Measurements from ENCODE around the gene MGARP. TPM values are rescaled to one million over a fixed set of nuclear protein-coding genes. Genes with fewer than 3 reads are reported as not detected.

MGARP gene
- total and polyA plus RNA-seq, 9 of the 15 experiments (the other 6 are each of a cell fraction or from before 2014, with no cell fraction given), result 0.11 to 0.45 (median 0.23) TPM; not detected in 4

- TF ChIP-seq, protein P1, sequence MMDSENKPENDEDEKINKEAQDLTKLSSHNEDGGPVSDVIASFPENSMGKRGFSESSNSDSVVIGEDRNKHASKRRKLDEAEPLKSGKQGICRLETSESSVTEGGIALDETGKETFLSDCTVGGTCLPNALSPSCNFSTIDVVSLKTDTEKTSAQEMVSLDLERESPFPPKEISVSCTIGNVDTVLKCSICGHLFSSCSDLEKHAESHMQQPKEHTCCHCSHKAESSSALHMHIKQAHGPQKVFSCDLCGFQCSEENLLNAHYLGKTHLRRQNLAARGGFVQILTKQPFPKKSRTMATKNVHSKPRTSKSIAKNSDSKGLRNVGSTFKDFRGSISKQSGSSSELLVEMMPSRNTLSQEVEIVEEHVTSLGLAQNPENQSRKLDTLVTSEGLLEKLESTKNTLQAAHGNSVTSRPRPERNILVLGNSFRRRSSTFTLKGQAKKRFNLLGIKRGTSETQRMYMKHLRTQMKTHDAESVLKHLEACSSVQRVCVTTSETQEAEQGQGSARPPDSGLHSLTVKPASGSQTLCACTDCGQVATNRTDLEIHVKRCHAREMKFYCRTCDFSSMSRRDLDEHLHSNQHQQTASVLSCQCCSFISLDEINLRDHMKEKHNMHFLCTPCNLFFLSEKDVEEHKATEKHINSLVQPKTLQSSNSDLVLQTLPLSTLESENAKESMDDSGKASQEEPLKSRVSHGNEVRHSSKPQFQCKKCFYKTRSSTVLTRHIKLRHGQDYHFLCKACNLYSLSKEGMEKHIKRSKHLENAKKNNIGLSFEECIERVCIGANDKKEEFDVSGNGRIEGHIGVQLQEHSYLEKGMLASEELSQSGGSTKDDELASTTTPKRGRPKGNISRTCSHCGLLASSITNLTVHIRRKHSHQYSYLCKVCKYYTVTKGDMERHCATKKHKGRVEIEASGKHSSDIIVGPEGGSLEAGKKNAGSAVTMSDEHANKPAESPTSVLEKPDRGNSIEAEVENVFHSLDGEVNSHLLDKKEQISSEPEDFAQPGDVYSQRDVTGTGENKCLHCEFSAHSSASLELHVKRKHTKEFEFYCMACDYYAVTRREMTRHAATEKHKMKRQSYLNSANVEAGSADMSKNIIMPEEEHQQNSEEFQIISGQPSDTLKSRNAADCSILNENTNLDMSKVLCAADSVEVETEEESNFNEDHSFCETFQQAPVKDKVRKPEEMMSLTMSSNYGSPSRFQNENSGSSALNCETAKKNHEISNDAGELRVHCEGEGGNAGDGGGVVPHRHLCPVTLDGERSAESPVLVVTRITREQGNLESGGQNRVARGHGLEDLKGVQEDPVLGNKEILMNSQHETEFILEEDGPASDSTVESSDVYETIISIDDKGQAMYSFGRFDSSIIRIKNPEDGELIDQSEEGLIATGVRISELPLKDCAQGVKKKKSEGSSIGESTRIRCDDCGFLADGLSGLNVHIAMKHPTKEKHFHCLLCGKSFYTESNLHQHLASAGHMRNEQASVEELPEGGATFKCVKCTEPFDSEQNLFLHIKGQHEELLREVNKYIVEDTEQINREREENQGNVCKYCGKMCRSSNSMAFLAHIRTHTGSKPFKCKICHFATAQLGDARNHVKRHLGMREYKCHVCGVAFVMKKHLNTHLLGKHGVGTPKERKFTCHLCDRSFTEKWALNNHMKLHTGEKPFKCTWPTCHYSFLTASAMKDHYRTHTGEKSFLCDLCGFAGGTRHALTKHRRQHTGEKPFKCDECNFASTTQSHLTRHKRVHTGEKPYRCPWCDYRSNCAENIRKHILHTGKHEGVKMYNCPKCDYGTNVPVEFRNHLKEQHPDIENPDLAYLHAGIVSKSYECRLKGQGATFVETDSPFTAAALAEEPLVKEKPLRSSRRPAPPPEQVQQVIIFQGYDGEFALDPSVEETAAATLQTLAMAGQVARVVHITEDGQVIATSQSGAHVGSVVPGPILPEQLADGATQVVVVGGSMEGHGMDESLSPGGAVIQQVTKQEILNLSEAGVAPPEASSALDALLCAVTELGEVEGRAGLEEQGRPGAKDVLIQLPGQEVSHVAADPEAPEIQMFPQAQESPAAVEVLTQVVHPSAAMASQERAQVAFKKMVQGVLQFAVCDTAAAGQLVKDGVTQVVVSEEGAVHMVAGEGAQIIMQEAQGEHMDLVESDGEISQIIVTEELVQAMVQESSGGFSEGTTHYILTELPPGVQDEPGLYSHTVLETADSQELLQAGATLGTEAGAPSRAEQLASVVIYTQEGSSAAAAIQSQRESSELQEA (IDR thresholded peaks at IDR 0.05; ENCODE audit: low read depth), result peak; percentile 82
- TF ChIP-seq TGIF2 (CRISPR knock-in tag; IDR thresholded peaks at IDR 0.05) (0 out of 2 replicates have a peak, but pooled peaks have one; percentile 42), ZNF124 (CRISPR knock-in tag; IDR thresholded peaks at IDR 0.05) (no peak), MTA2 (IDR thresholded peaks at IDR 0.05; ENCODE audit: low read depth) (0 out of 2 replicates have a peak, but pooled peaks have one; percentile 16), NCOA1 (IDR thresholded peaks at IDR 0.05; ENCODE audit: low read depth) (no peak), JUN (IDR thresholded peaks at IDR 0.05; ENCODE audit: borderline replicate concordance, low read depth, low read length) (no peak), JUN (CRISPR knock-in tag; IDR thresholded peaks at IDR 0.05; ENCODE audit: borderline replicate concordance) (peak; percentile 77; the same call in 1 of the 2 replicates), U2AF2 (optimal IDR thresholded peaks at IDR 0.05; ENCODE audit: low read depth, low read length) (no peak), POLR2A (conservative IDR thresholded peaks at IDR 0.05) (peak; percentile 94), TAL1 (IDR thresholded peaks at IDR 0.05) (no peak), MTA1 (IDR thresholded peaks at IDR 0.05; ENCODE audit: borderline replicate concordance) (0 out of 2 replicates have a peak, but pooled peaks have one; percentile 42), TBL1XR1 (IDR thresholded peaks at IDR 0.05; ENCODE audit: low read length in 2 of 2) (no peak), POLR2G (IDR thresholded peaks at IDR 0.05; ENCODE audit: low read depth, low read length) (peak; percentile 88)
- TF ChIP-seq, protein P2, sequence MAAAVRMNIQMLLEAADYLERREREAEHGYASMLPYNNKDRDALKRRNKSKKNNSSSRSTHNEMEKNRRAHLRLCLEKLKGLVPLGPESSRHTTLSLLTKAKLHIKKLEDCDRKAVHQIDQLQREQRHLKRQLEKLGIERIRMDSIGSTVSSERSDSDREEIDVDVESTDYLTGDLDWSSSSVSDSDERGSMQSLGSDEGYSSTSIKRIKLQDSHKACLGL (CRISPR knock-in tag; IDR thresholded peaks at IDR 0.05; ENCODE audit: borderline replicate concordance, poor library complexity, severe bottlenecking), result peak; percentile 87
- TF ChIP-seq, protein P3, sequence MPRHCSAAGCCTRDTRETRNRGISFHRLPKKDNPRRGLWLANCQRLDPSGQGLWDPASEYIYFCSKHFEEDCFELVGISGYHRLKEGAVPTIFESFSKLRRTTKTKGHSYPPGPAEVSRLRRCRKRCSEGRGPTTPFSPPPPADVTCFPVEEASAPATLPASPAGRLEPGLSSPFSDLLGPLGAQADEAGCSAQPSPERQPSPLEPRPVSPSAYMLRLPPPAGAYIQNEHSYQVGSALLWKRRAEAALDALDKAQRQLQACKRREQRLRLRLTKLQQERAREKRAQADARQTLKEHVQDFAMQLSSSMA (CRISPR knock-in tag; IDR thresholded peaks at IDR 0.05), result no peak
- TF ChIP-seq, protein P4, sequence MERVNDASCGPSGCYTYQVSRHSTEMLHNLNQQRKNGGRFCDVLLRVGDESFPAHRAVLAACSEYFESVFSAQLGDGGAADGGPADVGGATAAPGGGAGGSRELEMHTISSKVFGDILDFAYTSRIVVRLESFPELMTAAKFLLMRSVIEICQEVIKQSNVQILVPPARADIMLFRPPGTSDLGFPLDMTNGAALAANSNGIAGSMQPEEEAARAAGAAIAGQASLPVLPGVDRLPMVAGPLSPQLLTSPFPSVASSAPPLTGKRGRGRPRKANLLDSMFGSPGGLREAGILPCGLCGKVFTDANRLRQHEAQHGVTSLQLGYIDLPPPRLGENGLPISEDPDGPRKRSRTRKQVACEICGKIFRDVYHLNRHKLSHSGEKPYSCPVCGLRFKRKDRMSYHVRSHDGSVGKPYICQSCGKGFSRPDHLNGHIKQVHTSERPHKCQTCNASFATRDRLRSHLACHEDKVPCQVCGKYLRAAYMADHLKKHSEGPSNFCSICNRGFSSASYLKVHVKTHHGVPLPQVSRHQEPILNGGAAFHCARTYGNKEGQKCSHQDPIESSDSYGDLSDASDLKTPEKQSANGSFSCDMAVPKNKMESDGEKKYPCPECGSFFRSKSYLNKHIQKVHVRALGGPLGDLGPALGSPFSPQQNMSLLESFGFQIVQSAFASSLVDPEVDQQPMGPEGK (CRISPR knock-in tag; IDR thresholded peaks at IDR 0.05; ENCODE audit: borderline replicate concordance), result no peak
These were observed 21.2 kb upstream of the MGARP start, which contains the start of gene NAA15 (continued) for GRCh38 chr4:139301113-139301820.

Data from K562 (cell line).